ENCODE measurements around the gene MTX1.

- TF ChIP-seq SMARCA5 (IDR thresholded peaks at IDR 0.05), result no peak
- no peak for TF ChIP-seq CTCF (IDR thresholded peaks at IDR 0.05 in 2 of 3, conservative IDR thresholded peaks at IDR 0.05 in 1 of 3; ENCODE audit: insufficient read depth in 2 of 3, low read depth in 1 of 3, low read length in 3 of 3)
- no peak for TF ChIP-seq AFF4 (CRISPR knock-in tag; IDR thresholded peaks at IDR 0.05)
- TF ChIP-seq CHCHD3 (CRISPR knock-in tag; IDR thresholded peaks at IDR 0.05), result no peak
- no peak for TF ChIP-seq CREB3 (tag; conservative IDR thresholded peaks at IDR 0.05; ENCODE audit: low read depth)
- TF ChIP-seq REST (IDR thresholded peaks at IDR 0.05; ENCODE audit: borderline replicate concordance), result no peak
- no peak for TF ChIP-seq REST (CRISPR knock-in tag; IDR thresholded peaks at IDR 0.05; ENCODE audit: low read depth)
- TF ChIP-seq CEBPB (tag; IDR thresholded peaks at IDR 0.05), result no peak
- TF ChIP-seq TAF1 (IDR thresholded peaks at IDR 0.05; ENCODE audit: control insufficient read depth, extremely low read depth, insufficient read depth, low read length, severe bottlenecking), result no peak
- TF ChIP-seq MAX (CRISPR knock-in tag; IDR thresholded peaks at IDR 0.05), result no peak
- TF ChIP-seq POLR2AphosphoS2 (IDR thresholded peaks at IDR 0.05; ENCODE audit: low read length), result no peak
- no peak for TF ChIP-seq CBX2 (IDR thresholded peaks at IDR 0.05; ENCODE audit: insufficient read depth, low read length, poor library complexity, severe bottlenecking)
- TF ChIP-seq POLR2A (conservative IDR thresholded peaks at IDR 0.05), result no peak
- TF ChIP-seq JUN (IDR thresholded peaks at IDR 0.05; ENCODE audit: borderline replicate concordance, low read depth, low read length), result no peak
- TF ChIP-seq JUN (CRISPR knock-in tag; IDR thresholded peaks at IDR 0.05; ENCODE audit: borderline replicate concordance), result no peak
Measured at GRCh38 chr1:155174324-155175280, 33.9 kb upstream of the MTX1 start.

Data from K562 (cell line).